Stimulated activated naive B cell treated with anti-CD40 and anti-IgM and Interleukin-4, amounts not matched to agents 10 μg/mL and 1 μg/mL and 100 μg/mL, for 72 hours (primary cell): ENCODE measurements around the gene EDC4.

Experiments used
- ATAC-seq, 2 donors: fragments of 150-1000 bp; cut with Tn5 transposase; replicated peaks; 2 replicates each; pipeline ENCODE4 v1.10.0; 2021; ENCODE audit warnings: moderate library complexity in 1 of 2
- DNase-seq: peaks from one replicate; pipeline ENCODE4 v3.0.0; 2021
- H3K27ac Mint-ChIP-seq: one replicate; pipeline ENCODE4 v1.8.0; 2022; ENCODE audit warnings: mild to moderate bottlenecking, mixed read lengths
- H3K27me3 Mint-ChIP-seq, 2 donors: one replicate each; pipeline ENCODE4 v1.8.0; 2022; ENCODE audit warnings: mixed read lengths in 2 of 2
- H3K36me3 Mint-ChIP-seq, 2 donors: one replicate each; pipeline ENCODE4 v1.8.0; 2022; ENCODE audit warnings: mixed read lengths in 2 of 2, mild to moderate bottlenecking in 1 of 2
- H3K4me1 Mint-ChIP-seq, 2 donors: one replicate each; pipeline ENCODE4 v1.8.0; 2022; ENCODE audit warnings: mixed read lengths in 2 of 2, mild to moderate bottlenecking in 1 of 2
- H3K4me3 Mint-ChIP-seq, 2 donors: one replicate each; pipeline ENCODE4 v1.8.0; 2022; ENCODE audit warnings: mild to moderate bottlenecking in 2 of 2, mixed read lengths in 2 of 2, moderate library complexity in 1 of 2
- H3K9me3 Mint-ChIP-seq, 2 donors: one replicate each; pipeline ENCODE4 v1.8.0; 2022; ENCODE audit warnings: mixed read lengths in 2 of 2, mild to moderate bottlenecking in 1 of 2

EDC4 gene

GRCh38 chr16:67844497-67844896 is 28.4 kb upstream of the EDC4 start:
- peaks cover 3 to 8% of the 10 kb centered on the region in 2 donors for H3K36me3 Mint-ChIP-seq
- DNase-seq (no peak), ATAC-seq (no peak)
- no peaks in the 10 kb centered on the region for H3K9me3 Mint-ChIP-seq
- H3K27me3 Mint-ChIP-seq = no peaks in the 10 kb centered on the region
- H3K4me1 Mint-ChIP-seq = peaks cover 35 to 54% of the 10 kb centered on the region in 2 donors
- peak overlapping the region in 1 of 2 donors; percentile 43 for H3K4me3 Mint-ChIP-seq
- no peak overlapping the region for H3K27ac Mint-ChIP-seq

- peak overlapping the region; percentile 94 for H3K27ac Mint-ChIP-seq
- no peaks in the 10 kb centered on the region for H3K9me3 Mint-ChIP-seq
- DNase-seq (no peak), ATAC-seq (no peak)
- peaks cover 9 to 15% of the 10 kb centered on the region in 2 donors for H3K36me3 Mint-ChIP-seq
- peaks cover 35 to 62% of the 10 kb centered on the region in 2 donors for H3K4me1 Mint-ChIP-seq
- no peaks in the 10 kb centered on the region for H3K27me3 Mint-ChIP-seq
- H3K4me3 Mint-ChIP-seq = peak overlapping the region; percentile 93 to 97
Observed at GRCh38 chr16:67845291-67846062, 27.4 kb upstream of the EDC4 start.

- Mint-ChIP-seq H3K9me3 (no peaks in the 10 kb centered on the region), H3K4me1 (peaks cover 35 to 62% of the 10 kb centered on the region in 2 donors), H3K27me3 (no peaks in the 10 kb centered on the region), H3K27ac (peak overlapping the region; percentile 94), H3K4me3 (peak overlapping the region; percentile 93 to 97), H3K36me3 (peaks cover 9 to 15% of the 10 kb centered on the region in 2 donors)
- no peak for DNase-seq
- no peak for ATAC-seq
Observed at GRCh38 chr16:67846063-67846319, 26.9 kb upstream of the EDC4 start.

- Mint-ChIP-seq H3K27ac (peak within 1 kb of the TSS; percentile 94), H3K27me3 (no peaks in the 10 kb centered on the region), H3K4me3 (peak within 1 kb of the TSS; percentile 93 to 97), H3K36me3 (peaks cover 9 to 15% of the 10 kb centered on the region in 2 donors), H3K9me3 (no peaks in the 10 kb centered on the region), H3K4me1 (peaks cover 34 to 60% of the 10 kb centered on the region in 2 donors)
- peak; percentile 71 to 76 for ATAC-seq
- DNase-seq = peak; percentile 96
Observed at GRCh38 chr16:67846320-67847063, 26.4 kb upstream of the EDC4 start, which contains the start of gene NUTF2. Gene NUTF2 (plus strand): TSS chr16:67846933. CDS start chr16:67865131, 18,198 bp downstream.

- H3K4me3 Mint-ChIP-seq = peak within 1 kb of the TSS; percentile 93 to 97
- H3K9me3 Mint-ChIP-seq = no peaks in the 10 kb centered on the region
- no peaks in the 10 kb centered on the region for H3K27me3 Mint-ChIP-seq
- peaks cover 9 to 15% of the 10 kb centered on the region in 2 donors for H3K36me3 Mint-ChIP-seq
- ATAC-seq (peak; percentile 59 to 60), DNase-seq (peak; percentile 11)
- peak within 1 kb of the TSS; percentile 94 for H3K27ac Mint-ChIP-seq
- peaks cover 33 to 57% of the 10 kb centered on the region in 2 donors for H3K4me1 Mint-ChIP-seq
Observed at GRCh38 chr16:67847064-67847861, 25.6 kb upstream of the EDC4 start, which contains the start of gene CENPT. Gene CENPT (minus strand): TSS chr16:67847693. CDS start chr16:67833859, 13,834 bp downstream.

- peaks cover 9 to 15% of the 10 kb centered on the region in 2 donors for H3K36me3 Mint-ChIP-seq
- no peak for ATAC-seq
- H3K4me1 Mint-ChIP-seq = peaks cover 28 to 52% of the 10 kb centered on the region in 2 donors
- H3K9me3 Mint-ChIP-seq = no peaks in the 10 kb centered on the region
- peak overlapping the region; percentile 92 to 97 for H3K4me3 Mint-ChIP-seq
- no peaks in the 10 kb centered on the region for H3K27me3 Mint-ChIP-seq
- H3K27ac Mint-ChIP-seq = no peak overlapping the region
- no peak for DNase-seq
Observed at GRCh38 chr16:67848118-67848517, 24.7 kb upstream of the EDC4 start.

- DNase-seq = no peak
- no peak overlapping the region for H3K27ac Mint-ChIP-seq
- peaks cover 18 to 30% of the 10 kb centered on the region in 2 donors for H3K36me3 Mint-ChIP-seq
- H3K4me1 Mint-ChIP-seq = peaks cover 28 to 53% of the 10 kb centered on the region in 2 donors
- H3K27me3 Mint-ChIP-seq = no peaks in the 10 kb centered on the region
- H3K4me3 Mint-ChIP-seq = no peak overlapping the region
- ATAC-seq = no peak
- H3K9me3 Mint-ChIP-seq = no peaks in the 10 kb centered on the region
Observed at GRCh38 chr16:67853670-67854069, 19.2 kb upstream of the EDC4 start.

- ATAC-seq (no peak), DNase-seq (no peak)
- Mint-ChIP-seq H3K4me3 (no peak overlapping the region), H3K4me1 (peaks cover 25 to 43% of the 10 kb centered on the region in 2 donors), H3K27ac (no peak overlapping the region), H3K27me3 (no peaks in the 10 kb centered on the region), H3K9me3 (no peaks in the 10 kb centered on the region), H3K36me3 (peaks cover 19 to 29% of the 10 kb centered on the region in 2 donors)
Observed at GRCh38 chr16:67855789-67856188, 17.1 kb upstream of the EDC4 start.

- ATAC-seq = no peak
- Mint-ChIP-seq H3K27me3 (no peaks in the 10 kb centered on the region), H3K36me3 (peaks cover 22 to 36% of the 10 kb centered on the region in 2 donors), H3K27ac (peak overlapping the region; percentile 84), H3K4me1 (peaks cover 28 to 53% of the 10 kb centered on the region in 2 donors), H3K4me3 (no peak overlapping the region), H3K9me3 (no peaks in the 10 kb centered on the region)
- DNase-seq = no peak
Observed at GRCh38 chr16:67856927-67857546, 15.8 kb upstream of the EDC4 start.

- Mint-ChIP-seq H3K27ac (no peak overlapping the region), H3K9me3 (no peaks in the 10 kb centered on the region), H3K36me3 (peaks cover 22 to 37% of the 10 kb centered on the region in 2 donors), H3K4me1 (peaks cover 28 to 55% of the 10 kb centered on the region in 2 donors), H3K4me3 (no peak overlapping the region), H3K27me3 (no peaks in the 10 kb centered on the region)
- peak; percentile 45 to 59 for ATAC-seq
- DNase-seq = no peak
Observed at GRCh38 chr16:67857547-67858233, 15.2 kb upstream of the EDC4 start.

GRCh38 chr16:67858500-67858899 is 14.4 kb upstream of the EDC4 start:
- no peaks in the 10 kb centered on the region for H3K9me3 Mint-ChIP-seq
- H3K27ac Mint-ChIP-seq = peak overlapping the region; percentile 60
- peaks cover 22 to 37% of the 10 kb centered on the region in 2 donors for H3K36me3 Mint-ChIP-seq
- H3K4me3 Mint-ChIP-seq = no peak overlapping the region
- H3K4me1 Mint-ChIP-seq = peaks cover 30 to 55% of the 10 kb centered on the region in 2 donors
- no peak for ATAC-seq
- H3K27me3 Mint-ChIP-seq = no peaks in the 10 kb centered on the region
- no peak for DNase-seq

- Mint-ChIP-seq H3K27me3 (no peaks in the 10 kb centered on the region), H3K4me3 (no peak overlapping the region), H3K4me1 (peaks cover 24 to 40% of the 10 kb centered on the region in 2 donors), H3K9me3 (no peaks in the 10 kb centered on the region), H3K36me3 (peaks cover 26 to 37% of the 10 kb centered on the region in 2 donors), H3K27ac (no peak overlapping the region)
- DNase-seq (no peak), ATAC-seq (no peak)
Observed at GRCh38 chr16:67860589-67861398, 12.1 kb upstream of the EDC4 start.

- ATAC-seq (no peak), DNase-seq (no peak)
- Mint-ChIP-seq H3K4me3 (no peak overlapping the region), H3K9me3 (no peaks in the 10 kb centered on the region), H3K27ac (peak overlapping the region; percentile 69), H3K36me3 (peaks cover 26 to 39% of the 10 kb centered on the region in 2 donors), H3K4me1 (peaks cover 21 to 33% of the 10 kb centered on the region in 2 donors), H3K27me3 (no peaks in the 10 kb centered on the region)
Observed at GRCh38 chr16:67861877-67862276, 11.0 kb upstream of the EDC4 start.
